ENCODE measurements around the gene FAH. TPM values are rescaled to one million over a fixed set of nuclear protein-coding genes. Genes with fewer than 3 reads are reported as not detected.
"Not testable (repeated sequence)": the region's sequence is repeated elsewhere in the genome, so short reads cannot be mapped to it uniquely, and the experiment has no call there.

Gene FAH
- polyA plus RNA-seq, 3 donors from 2014 or later: 3.9 to 13.0 (median 8.2) TPM

GRCh38 chr15:80155378-80156175 is 2.8 kb downstream of the FAH start:
- Mint-ChIP-seq H3K27ac (peak overlapping the region in 2 of 6 donors; percentile 38 to 71), H3K4me1 (peaks cover 41% of the 10 kb centered on the region in 2 donors), H3K4me3 (peak overlapping the region in 2 of 5 donors; percentile 90 to 97)
- H3K36me3 Mint-ChIP-seq; H3K9me3 Mint-ChIP-seq; H3K27me3 Mint-ChIP-seq (ENCODE audit: low read depth in 3 of 3); DNase-seq: not testable (repeated sequence)

- H3K4me3 Mint-ChIP-seq: no peak overlapping the region
- no peak overlapping the region for H3K27ac Mint-ChIP-seq
These were observed 3.4 kb downstream of the FAH start for GRCh38 chr15:80156176-80156720.

GRCh38 chr15:80157215-80157614 is 4.4 kb downstream of the FAH start:
- DNase-seq: no peak
- Mint-ChIP-seq H3K27me3 (ENCODE audit: low read depth in 3 of 3) (peaks cover 3 to 5% (median 4%) of the 10 kb centered on the region in 3 donors), H3K4me3 (no peak overlapping the region), H3K9me3 (no peaks in the 10 kb centered on the region), H3K27ac (no peak overlapping the region), H3K36me3 (peaks cover 0 to 5% (median 3%) of the 10 kb centered on the region in 3 donors), H3K4me1 (peaks cover 47 to 50% of the 10 kb centered on the region in 2 donors)

More at GRCh38 chr15:80156176-80156720, 3.4 kb downstream of the FAH start:
- no peak for DNase-seq
- Mint-ChIP-seq H3K9me3 (no peaks in the 10 kb centered on the region), H3K36me3 (peaks cover 0 to under 1% (median 0%) of the 10 kb centered on the region in 3 donors), H3K27me3 (ENCODE audit: low read depth in 3 of 3) (peaks cover 3 to 5% (median 4%) of the 10 kb centered on the region in 3 donors), H3K4me1 (peaks cover 47 to 48% of the 10 kb centered on the region in 2 donors)

- Mint-ChIP-seq H3K9me3 (no peaks in the 10 kb centered on the region), H3K27me3 (ENCODE audit: low read depth in 3 of 3) (peaks cover 0 to 3% (median 3%) of the 10 kb centered on the region in 3 donors), H3K4me3 (peak overlapping the region in 2 of 5 donors; percentile 33 to 60), H3K4me1 (peaks cover 33 to 36% of the 10 kb centered on the region in 2 donors), H3K36me3 (peaks cover 0 to 15% (median 12%) of the 10 kb centered on the region in 3 donors), H3K27ac (peak overlapping the region in 4 of 6 donors; percentile 61 to 78 (median 70))
- DNase-seq: no peak
These were observed 6.5 kb downstream of the FAH start for GRCh38 chr15:80159301-80159700.

- Mint-ChIP-seq H3K27ac (peak overlapping the region in 5 of 6 donors; percentile 8 to 78 (median 61)), H3K4me1 (peaks cover 26 to 29% of the 10 kb centered on the region in 2 donors), H3K36me3 (peaks cover 0 to 17% (median 13%) of the 10 kb centered on the region in 3 donors), H3K27me3 (ENCODE audit: low read depth in 3 of 3) (peaks cover 0 to 3% (median 2%) of the 10 kb centered on the region in 3 donors), H3K4me3 (peak overlapping the region in 2 of 5 donors; percentile 33 to 60), H3K9me3 (no peaks in the 10 kb centered on the region)
- DNase-seq: peak; percentile 14 to 54 (median 40)
These were observed 7.2 kb downstream of the FAH start for GRCh38 chr15:80159811-80160569.

GRCh38 chr15:80160570-80161156 is 7.9 kb downstream of the FAH start:
- peaks cover 0 to 3% (median 1%) of the 10 kb centered on the region in 3 donors for H3K27me3 Mint-ChIP-seq (ENCODE audit: low read depth in 3 of 3)
- H3K36me3 Mint-ChIP-seq: peaks cover 0 to 17% (median 13%) of the 10 kb centered on the region in 3 donors
- peak overlapping the region; percentile 23 to 72 (median 60) for H3K27ac Mint-ChIP-seq
- peak overlapping the region in 3 of 5 donors; percentile 12 to 47 (median 20) for H3K4me3 Mint-ChIP-seq
- H3K9me3 Mint-ChIP-seq: no peaks in the 10 kb centered on the region
- peaks cover 23 to 24% of the 10 kb centered on the region in 2 donors for H3K4me1 Mint-ChIP-seq
- peak; percentile 43 to 52 (median 44) for DNase-seq

- peak overlapping the region in 4 of 6 donors; percentile 1 to 76 (median 58) for H3K27ac Mint-ChIP-seq
- H3K36me3 Mint-ChIP-seq: peaks cover 0 to 17% (median 13%) of the 10 kb centered on the region in 3 donors
- no peak overlapping the region for H3K4me3 Mint-ChIP-seq
These were observed 8.7 kb downstream of the FAH start for GRCh38 chr15:80161468-80162016.

GRCh38 chr15:80162059-80162554 is 9.3 kb downstream of the FAH start:
- H3K9me3 Mint-ChIP-seq: no peaks in the 10 kb centered on the region
- no peak for DNase-seq
- peak overlapping the region in 1 of 6 donors; percentile 1 for H3K27ac Mint-ChIP-seq
- H3K36me3 Mint-ChIP-seq: peaks cover 0 to 17% (median 13%) of the 10 kb centered on the region in 3 donors
- H3K27me3 Mint-ChIP-seq (ENCODE audit: low read depth in 3 of 3): peaks cover 0 to 3% (median 1%) of the 10 kb centered on the region in 3 donors
- peaks cover 23 to 24% of the 10 kb centered on the region in 2 donors for H3K4me1 Mint-ChIP-seq
- no peak overlapping the region for H3K4me3 Mint-ChIP-seq

More at GRCh38 chr15:80161468-80162016, 8.7 kb downstream of the FAH start:
- Mint-ChIP-seq H3K4me1 (peaks cover 23 to 24% of the 10 kb centered on the region in 2 donors), H3K9me3 (no peaks in the 10 kb centered on the region), H3K27me3 (ENCODE audit: low read depth in 3 of 3) (peaks cover 0 to 3% (median 1%) of the 10 kb centered on the region in 3 donors)
- DNase-seq: no peak

GRCh38 chr15:80163217-80163616 is 10.4 kb downstream of the FAH start:
- no peak for DNase-seq
- no peaks in the 10 kb centered on the region for H3K9me3 Mint-ChIP-seq
- H3K4me3 Mint-ChIP-seq: no peak overlapping the region
- H3K27me3 Mint-ChIP-seq (ENCODE audit: low read depth in 3 of 3): peaks cover 0 to 3% (median 1%) of the 10 kb centered on the region in 3 donors
- H3K4me1 Mint-ChIP-seq: peaks cover 23 to 24% of the 10 kb centered on the region in 2 donors
- peaks cover 0 to 17% (median 13%) of the 10 kb centered on the region in 3 donors for H3K36me3 Mint-ChIP-seq
- H3K27ac Mint-ChIP-seq: no peak overlapping the region

GRCh38 chr15:80163897-80164296 is 11.1 kb downstream of the FAH start:
- DNase-seq: no peak
- H3K27me3 Mint-ChIP-seq (ENCODE audit: low read depth in 3 of 3): peaks cover 0 to 5% (median 3%) of the 10 kb centered on the region in 3 donors
- H3K36me3 Mint-ChIP-seq: peaks cover 4 to 18% (median 17%) of the 10 kb centered on the region in 3 donors
- no peaks in the 10 kb centered on the region for H3K9me3 Mint-ChIP-seq
- H3K27ac Mint-ChIP-seq: peak overlapping the region in 1 of 6 donors; percentile 24
- no peak overlapping the region for H3K4me3 Mint-ChIP-seq
- H3K4me1 Mint-ChIP-seq: peaks cover 23 to 24% of the 10 kb centered on the region in 2 donors

- no peak for DNase-seq
- Mint-ChIP-seq H3K27me3 (ENCODE audit: low read depth in 3 of 3) (peaks cover 0 to 4% (median 0%) of the 10 kb centered on the region in 3 donors), H3K36me3 (peaks cover 4 to 12% (median 8%) of the 10 kb centered on the region in 3 donors), H3K27ac (no peak overlapping the region), H3K4me1 (no peaks in the 10 kb centered on the region), H3K9me3 (no peaks in the 10 kb centered on the region), H3K4me3 (no peak overlapping the region)
These were observed 15.1 kb downstream of the FAH start for GRCh38 chr15:80167936-80168335.

GRCh38 chr15:80168421-80168820 is 15.6 kb downstream of the FAH start:
- no peaks in the 10 kb centered on the region for H3K4me1 Mint-ChIP-seq
- H3K4me3 Mint-ChIP-seq: no peak overlapping the region
- no peaks in the 10 kb centered on the region for H3K9me3 Mint-ChIP-seq
- no peak for DNase-seq
- peaks cover 0 to 4% (median 0%) of the 10 kb centered on the region in 3 donors for H3K27me3 Mint-ChIP-seq (ENCODE audit: low read depth in 3 of 3)
- peaks cover 4 to 11% (median 8%) of the 10 kb centered on the region in 3 donors for H3K36me3 Mint-ChIP-seq
- no peak overlapping the region for H3K27ac Mint-ChIP-seq
